ENCODE results near the gene TJP1.

DNA sequence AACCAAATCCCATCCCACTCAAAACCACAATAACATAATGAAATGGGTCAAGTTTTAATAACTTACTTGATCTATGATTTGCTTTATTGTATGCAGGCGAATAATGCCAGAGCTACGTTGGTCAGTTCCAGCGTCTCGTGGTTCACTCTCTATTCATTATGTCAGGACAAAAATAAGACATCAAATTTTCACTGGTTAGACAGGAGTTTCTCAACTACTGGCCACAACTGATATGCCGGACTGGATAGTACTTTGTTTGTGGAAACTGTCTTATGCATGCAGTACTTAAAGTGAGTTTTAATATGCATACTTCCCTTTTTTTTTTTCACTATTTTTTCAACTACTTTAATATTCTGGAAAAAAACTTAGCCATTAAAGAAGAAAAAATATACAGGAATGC is 94.4 kb downstream of the TJP1 start:
- no peak for TF ChIP-seq CTCF (IDR thresholded peaks at IDR 0.05)
- TF ChIP-seq POLR2A (IDR thresholded peaks at IDR 0.05): no peak
